ENCODE results near the gene CAST. TPM values are rescaled to one million over a fixed set of nuclear protein-coding genes. Genes with fewer than 3 reads are reported as not detected.
"Not testable (repeated sequence)": the region's sequence is repeated elsewhere in the genome, so short reads cannot be mapped to it uniquely, and the experiment has no call there.

The CAST gene
- total and polyA plus RNA-seq, 2 donors (not counting 1 experiment from before 2014, with no cell fraction given): 41.0 to 231 TPM

- no CpG with 5 or more reads among the region's 4 CpGs for WGBS (ENCODE audit: insufficient coverage)
- Histone ChIP-seq H3K27me3 (replicated peaks in 1 of 4; ENCODE audit: control extremely low read depth in 1 of 4, control insufficient read depth in 3 of 4, insufficient read depth in 4 of 4, low read length in 3 of 4) (no peaks in the 10 kb centered on the region), H3K79me2 (ENCODE audit: control insufficient read depth, insufficient read depth, low read length) (no peaks in the 10 kb centered on the region), H3K4me2 (replicated peaks; ENCODE audit: low read depth, low read length, poor library complexity, severe bottlenecking) (no peak overlapping the region), H2AFZ (ENCODE audit: insufficient read depth, low read depth, low read length, poor library complexity, severe bottlenecking) (no peak overlapping the region), H3K9ac (ENCODE audit: low read length) (no peak overlapping the region), H3K36me3 (replicated peaks in 1 of 2; ENCODE audit: control extremely low read depth in 1 of 2, control insufficient read depth in 1 of 2, extremely low read depth in 1 of 2, insufficient read depth in 2 of 2, low read length in 1 of 2) (peaks cover 1 to 92% of the 10 kb centered on the region in 2 experiments), H3K4me1 (ENCODE audit: control insufficient read depth in 2 of 2, insufficient read depth in 2 of 2, low read length in 2 of 2) (no peaks in the 10 kb centered on the region), H3K9me3 (ENCODE audit: control extremely low read depth in 1 of 3, control insufficient read depth in 2 of 3, insufficient read depth in 1 of 3, low read length in 2 of 3) (no peaks in the 10 kb centered on the region), H4K20me1 (ENCODE audit: control insufficient read depth, insufficient read depth, low read length, poor library complexity, severe bottlenecking) (no peaks in the 10 kb centered on the region), H3K27ac (ENCODE audit: low read length in 2 of 2) (no peak overlapping the region), H3K4me3 (ENCODE audit: control extremely low read depth in 1 of 5, extremely low read depth in 1 of 5, insufficient read depth in 1 of 5, low read depth in 2 of 5, low read length in 4 of 5) (no peak overlapping the region)
- ATAC-seq (ENCODE audit: low read depth) (no peak), DNase-seq (no peak)
- Mint-ChIP-seq H3K4me3 (no peak overlapping the region), H3K9me3 (ENCODE audit: insufficient read depth) (no peaks in the 10 kb centered on the region), H3K4me1 (no peaks in the 10 kb centered on the region), H3K27me3 (no peaks in the 10 kb centered on the region), H3K27ac (no peak overlapping the region)
- TF ChIP-seq EZH2 (IDR thresholded peaks at IDR 0.05; ENCODE audit: borderline replicate concordance, insufficient read depth, low read depth, low read length, poor library complexity, severe bottlenecking) (no peak), CTCF (IDR thresholded peaks at IDR 0.05) (no peak)
- intact Hi-C loops (cut with micrococcal nuclease): no loop called here
- ChIA-PET POLR2A (no interaction called here), CTCF (interaction anchor here (1.1 to 2.0 kb wide), 3 partner anchors 9 to 418 kb away, joined by 4 to 6 read pairs (median 5); no protein-coding TSS in a partner anchor)
Measured at GRCh38 chr5:96743805-96744204, 81.6 kb downstream of the CAST start.

- H3K27me3 ChIP-seq (replicated peaks in 1 of 4; ENCODE audit: control extremely low read depth in 1 of 4, control insufficient read depth in 3 of 4, insufficient read depth in 4 of 4, low read length in 3 of 4); H3K9me3 ChIP-seq (ENCODE audit: control extremely low read depth in 1 of 3, control insufficient read depth in 2 of 3, insufficient read depth in 1 of 3, low read length in 2 of 3); H3K4me1 ChIP-seq (ENCODE audit: control insufficient read depth in 2 of 2, insufficient read depth in 2 of 2, low read length in 2 of 2); H3K4me3 ChIP-seq (ENCODE audit: control extremely low read depth in 1 of 5, extremely low read depth in 1 of 5, insufficient read depth in 1 of 5, low read depth in 2 of 5, low read length in 4 of 5); DNase-seq; H3K9me3 Mint-ChIP-seq (ENCODE audit: insufficient read depth); H3K4me3 Mint-ChIP-seq; H3K27ac ChIP-seq (ENCODE audit: low read length in 2 of 2); H3K27ac Mint-ChIP-seq; ATAC-seq (ENCODE audit: low read depth); H2AFZ ChIP-seq (ENCODE audit: insufficient read depth, low read depth, low read length, poor library complexity, severe bottlenecking); POLR2A ChIA-PET; H3K4me2 ChIP-seq (replicated peaks; ENCODE audit: low read depth, low read length, poor library complexity, severe bottlenecking); H4K20me1 ChIP-seq (ENCODE audit: control insufficient read depth, insufficient read depth, low read length, poor library complexity, severe bottlenecking); H3K4me1 Mint-ChIP-seq; H3K9ac ChIP-seq (ENCODE audit: low read length); intact Hi-C loops (cut with micrococcal nuclease); H3K27me3 Mint-ChIP-seq; H3K79me2 ChIP-seq (ENCODE audit: control insufficient read depth, insufficient read depth, low read length): not testable (repeated sequence)
- WGBS (ENCODE audit: insufficient coverage): no CpG with 5 or more reads among the region's 5 CpGs
- H3K36me3 ChIP-seq (replicated peaks in 1 of 2; ENCODE audit: control extremely low read depth in 1 of 2, control insufficient read depth in 1 of 2, extremely low read depth in 1 of 2, insufficient read depth in 2 of 2, low read length in 1 of 2): peaks cover 1 to 92% of the 10 kb centered on the region in 2 experiments
- CTCF ChIA-PET: interaction anchor here (1.2 to 2.0 kb wide), 3 partner anchors 8 to 130 kb away, joined by 3 to 6 read pairs (median 5); no protein-coding TSS in a partner anchor
Measured at GRCh38 chr5:96744218-96744617, 82.0 kb downstream of the CAST start.
